IMR-90 (cell line): ENCODE measurements around the gene CEP170B.

Source experiments
- CEBPB ChIP-seq: IDR thresholded peaks from 2 replicates; pipeline ENCODE4 v1.6.1; 2012; ENCODE audit warnings: low read depth, low read length, improper control_type of control experiment
- MXI1 ChIP-seq: IDR thresholded peaks from 2 replicates; pipeline ENCODE4 v1.6.1; 2012; ENCODE audit warnings: low read depth, mild to moderate bottlenecking, low read length, moderate library complexity, borderline replicate concordance
- POLR2A ChIP-seq: IDR thresholded peaks from 2 replicates; pipeline ENCODE4 v1.6.1; 2012; ENCODE audit warnings: mild to moderate bottlenecking, low read depth, low read length
- RCOR1 ChIP-seq: IDR thresholded peaks from 2 replicates; pipeline ENCODE4 v1.6.1; 2012; ENCODE audit warnings: mild to moderate bottlenecking, low read length, improper control_type of control experiment; ENCODE audit not compliant: insufficient replicate concordance
- RFX5 ChIP-seq: IDR thresholded peaks from 2 replicates; pipeline ENCODE4 v1.8.0; 2012; ENCODE audit warnings: low read depth, mild to moderate bottlenecking, low read length, moderate library complexity
- SMC3 ChIP-seq: fragments of 150-350 bp; IDR thresholded peaks from 2 replicates; pipeline ENCODE4 v1.6.1; 2016; ENCODE audit warnings: low read depth, mild to moderate bottlenecking, antibody characterized with exemption, low read length, moderate library complexity
- TF ChIP-seq, protein P1 (sequence below): conservative IDR thresholded peaks from 2 replicates; pipeline ENCODE4 v1.5.1; 2012; ENCODE audit warnings: mild to moderate bottlenecking, low read depth, low read length, improper control_type of control experiment

GRCh38 chr14:104942586-104942985 lies 77.5 kb downstream of the CEP170B start:
- TF ChIP-seq, protein P1, sequence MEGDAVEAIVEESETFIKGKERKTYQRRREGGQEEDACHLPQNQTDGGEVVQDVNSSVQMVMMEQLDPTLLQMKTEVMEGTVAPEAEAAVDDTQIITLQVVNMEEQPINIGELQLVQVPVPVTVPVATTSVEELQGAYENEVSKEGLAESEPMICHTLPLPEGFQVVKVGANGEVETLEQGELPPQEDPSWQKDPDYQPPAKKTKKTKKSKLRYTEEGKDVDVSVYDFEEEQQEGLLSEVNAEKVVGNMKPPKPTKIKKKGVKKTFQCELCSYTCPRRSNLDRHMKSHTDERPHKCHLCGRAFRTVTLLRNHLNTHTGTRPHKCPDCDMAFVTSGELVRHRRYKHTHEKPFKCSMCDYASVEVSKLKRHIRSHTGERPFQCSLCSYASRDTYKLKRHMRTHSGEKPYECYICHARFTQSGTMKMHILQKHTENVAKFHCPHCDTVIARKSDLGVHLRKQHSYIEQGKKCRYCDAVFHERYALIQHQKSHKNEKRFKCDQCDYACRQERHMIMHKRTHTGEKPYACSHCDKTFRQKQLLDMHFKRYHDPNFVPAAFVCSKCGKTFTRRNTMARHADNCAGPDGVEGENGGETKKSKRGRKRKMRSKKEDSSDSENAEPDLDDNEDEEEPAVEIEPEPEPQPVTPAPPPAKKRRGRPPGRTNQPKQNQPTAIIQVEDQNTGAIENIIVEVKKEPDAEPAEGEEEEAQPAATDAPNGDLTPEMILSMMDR = no peak
- no peak for TF ChIP-seq CEBPB
- no peak for TF ChIP-seq POLR2A
- TF ChIP-seq RFX5 = no peak
- TF ChIP-seq RCOR1 = no peak
- no peak for TF ChIP-seq MXI1
- TF ChIP-seq SMC3 = no peak
